ENCODE data around the gene USP30. TPM values are rescaled to one million over a fixed set of nuclear protein-coding genes. Genes with fewer than 3 reads are reported as not detected.

USP30 gene
- total RNA-seq, 1 experiment from 2014 or later, result 7.8 TPM

- TF ChIP-seq, protein P1, sequence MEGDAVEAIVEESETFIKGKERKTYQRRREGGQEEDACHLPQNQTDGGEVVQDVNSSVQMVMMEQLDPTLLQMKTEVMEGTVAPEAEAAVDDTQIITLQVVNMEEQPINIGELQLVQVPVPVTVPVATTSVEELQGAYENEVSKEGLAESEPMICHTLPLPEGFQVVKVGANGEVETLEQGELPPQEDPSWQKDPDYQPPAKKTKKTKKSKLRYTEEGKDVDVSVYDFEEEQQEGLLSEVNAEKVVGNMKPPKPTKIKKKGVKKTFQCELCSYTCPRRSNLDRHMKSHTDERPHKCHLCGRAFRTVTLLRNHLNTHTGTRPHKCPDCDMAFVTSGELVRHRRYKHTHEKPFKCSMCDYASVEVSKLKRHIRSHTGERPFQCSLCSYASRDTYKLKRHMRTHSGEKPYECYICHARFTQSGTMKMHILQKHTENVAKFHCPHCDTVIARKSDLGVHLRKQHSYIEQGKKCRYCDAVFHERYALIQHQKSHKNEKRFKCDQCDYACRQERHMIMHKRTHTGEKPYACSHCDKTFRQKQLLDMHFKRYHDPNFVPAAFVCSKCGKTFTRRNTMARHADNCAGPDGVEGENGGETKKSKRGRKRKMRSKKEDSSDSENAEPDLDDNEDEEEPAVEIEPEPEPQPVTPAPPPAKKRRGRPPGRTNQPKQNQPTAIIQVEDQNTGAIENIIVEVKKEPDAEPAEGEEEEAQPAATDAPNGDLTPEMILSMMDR (conservative IDR thresholded peaks at IDR 0.05), result no peak
- WGBS (ENCODE audit: extremely low coverage, insufficient read length, low lambda C conversion rate), result no CpG with 5 or more reads among the region's 2 CpGs
Measured at GRCh38 chr12:109114644-109115043, 62.3 kb downstream of the USP30 start.

More at GRCh38 chr12:109114644-109115043, 62.3 kb downstream of the USP30 start:
- H3K23ac ChIP-seq (ENCODE audit: insufficient read length, low read depth, low read length), result no peak overlapping the region
- peaks cover 0 to 14% (median 7%) of the 10 kb centered on the region in 3 experiments; a peak in 4 of 7 replicates for H3K36me3 Mint-ChIP-seq (ENCODE audit: insufficient read depth in 1 of 3, low read depth in 3 of 3)
- H3T11ph ChIP-seq (ENCODE audit: low read length), result no peak overlapping the region
- no peak overlapping the region for H3K27ac Mint-ChIP-seq
- no peak overlapping the region for H2BK120ac ChIP-seq (ENCODE audit: low read depth, low read length, poor library complexity, severe bottlenecking)
- H3K56ac ChIP-seq (ENCODE audit: insufficient read length, low read depth, low read length), result no peak overlapping the region
- H3K27me3 ChIP-seq (ENCODE audit: insufficient read depth, low read length), result no peaks in the 10 kb centered on the region
- no peak overlapping the region for H3K14ac ChIP-seq (ENCODE audit: insufficient read depth, low read length)
- no peak overlapping the region for H3K9ac ChIP-seq (ENCODE audit: extremely low read depth, insufficient read length, low read length)
- no peak overlapping the region for H3K4me2 ChIP-seq (ENCODE audit: insufficient read depth, insufficient read length, low read length)
- H3K23me2 ChIP-seq (ENCODE audit: insufficient read length, low read depth, low read length, poor library complexity, severe bottlenecking), result peaks cover 4% of the 10 kb centered on the region
- no peak overlapping the region for H3K18ac ChIP-seq (ENCODE audit: insufficient read length, low read depth, low read length)
- H2AK5ac ChIP-seq (ENCODE audit: insufficient read length, low read length), result no peak overlapping the region
- no peak overlapping the region for H2BK5ac ChIP-seq (ENCODE audit: insufficient read length, low read length)
- no peak overlapping the region for H4K8ac ChIP-seq (replicated peaks; ENCODE audit: insufficient read length, low read depth, low read length)
- H2BK20ac ChIP-seq (ENCODE audit: low read depth, low read length, poor library complexity, severe bottlenecking), result no peak overlapping the region
- no peaks in the 10 kb centered on the region for H4K20me1 ChIP-seq (ENCODE audit: control insufficient read depth, insufficient read depth, insufficient read length)
- H3K27me3 Mint-ChIP-seq (ENCODE audit: low read depth), result no peaks in the 10 kb centered on the region
- no peak overlapping the region for H3K4me3 Mint-ChIP-seq
- no peak overlapping the region for H3K27ac ChIP-seq (ENCODE audit: insufficient read length, low read depth, low read length)
- no peaks in the 10 kb centered on the region for H3K79me2 ChIP-seq (ENCODE audit: insufficient read depth, low read length)
- H3K79me1 ChIP-seq (ENCODE audit: insufficient read depth, low read depth, low read length, poor library complexity, severe bottlenecking), result no peaks in the 10 kb centered on the region
- peaks cover 24 to 28% of the 10 kb centered on the region in 2 experiments for H3K4me1 Mint-ChIP-seq
- H2BK12ac ChIP-seq (ENCODE audit: insufficient read length, low read depth, low read length), result no peak overlapping the region
- H3K4me1 ChIP-seq (ENCODE audit: insufficient read depth, low read length), result peaks cover 6% of the 10 kb centered on the region; the same call in 1 of the 2 replicates
- no peak overlapping the region for H4K5ac ChIP-seq (ENCODE audit: insufficient read length, low read depth, low read length)
- DNase-seq, result no peak
- H2AFZ ChIP-seq (ENCODE audit: low read length), result no peak overlapping the region
- H3K9me3 Mint-ChIP-seq, result no peaks in the 10 kb centered on the region
- H4K91ac ChIP-seq (ENCODE audit: insufficient read length, low read depth, low read length), result no peak overlapping the region
- H3K4ac ChIP-seq (ENCODE audit: low read depth, low read length), result no peak overlapping the region
- no peaks in the 10 kb centered on the region for H3K9me3 ChIP-seq (ENCODE audit: control insufficient read depth, low read depth, low read length)
- H2BK15ac ChIP-seq (ENCODE audit: low read depth, low read length), result no peak overlapping the region
